ENCODE data around the gene PRR5L. TPM values are rescaled to one million over a fixed set of nuclear protein-coding genes. Genes with fewer than 3 reads are reported as not detected.

PRR5L gene
- total and polyA plus RNA-seq, 2 donors: 3.6 to 18.8 TPM

DNA sequence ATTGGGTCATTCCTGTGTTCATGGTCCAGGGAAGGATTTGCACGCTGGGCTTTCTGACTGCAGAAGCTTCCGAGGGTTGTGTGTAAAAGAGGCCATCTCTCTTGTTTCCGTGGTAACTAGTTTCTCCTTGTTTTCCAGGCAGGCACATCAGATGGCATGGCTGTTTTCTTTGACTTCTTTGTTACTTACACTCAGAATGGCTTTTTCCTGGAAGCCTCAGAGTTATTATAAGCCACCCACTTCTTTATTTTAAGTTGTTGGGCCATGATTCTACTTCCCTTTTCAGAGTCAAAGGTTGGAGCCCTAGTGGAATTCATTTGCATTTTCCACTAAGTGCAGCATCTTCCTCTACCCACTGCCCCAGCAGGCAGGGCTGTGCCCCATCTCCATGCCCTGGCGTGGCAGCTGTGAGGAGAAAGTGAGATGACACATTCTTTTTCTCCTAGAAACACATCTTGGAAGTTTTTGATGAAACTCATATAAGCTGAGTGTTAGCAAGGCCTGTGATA, 94.9 kb downstream of the PRR5L start:
- no peak for DNase-seq (ENCODE audit: extremely low spot score)
- Histone ChIP-seq H3K27ac (ENCODE audit: low read depth) (no peak overlapping the region), H3K4me3 (ENCODE audit: low read depth, low read length) (no peak overlapping the region), H3K36me3 (ENCODE audit: insufficient read depth) (no peaks in the 10 kb centered on the region), H3K4me1 (ENCODE audit: insufficient read depth) (no peaks in the 10 kb centered on the region)
- WGBS: 40% methylated on average over 4 of the region's 4 CpGs

DNA sequence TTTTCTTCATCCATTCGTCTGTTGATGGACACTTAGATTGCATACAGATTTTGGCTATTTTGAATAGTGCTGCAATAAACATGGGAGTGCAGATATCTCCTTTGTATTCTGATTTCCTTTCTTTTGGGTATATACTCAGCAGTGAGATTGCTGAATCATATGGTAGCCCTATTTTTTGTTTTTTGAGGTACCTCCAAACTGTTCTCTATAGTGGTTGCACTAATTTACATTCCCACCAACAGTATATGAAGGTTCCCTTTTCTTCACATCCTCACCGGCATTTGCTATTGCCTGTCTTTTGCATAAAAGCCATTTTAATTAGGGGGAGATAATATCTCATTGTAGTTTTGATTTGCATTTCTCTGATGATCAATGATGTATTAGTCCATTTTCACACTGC, 96.1 kb downstream of the PRR5L start:
- Histone ChIP-seq H3K4me3 (ENCODE audit: low read depth, low read length) (no peak overlapping the region), H3K4me1 (ENCODE audit: insufficient read depth) (no peaks in the 10 kb centered on the region), H3K36me3 (ENCODE audit: insufficient read depth) (no peaks in the 10 kb centered on the region), H3K27ac (ENCODE audit: low read depth) (no peak overlapping the region)
- 81% methylated on average over 2 of the region's 2 CpGs for WGBS
- DNase-seq (ENCODE audit: extremely low spot score): no peak

DNA sequence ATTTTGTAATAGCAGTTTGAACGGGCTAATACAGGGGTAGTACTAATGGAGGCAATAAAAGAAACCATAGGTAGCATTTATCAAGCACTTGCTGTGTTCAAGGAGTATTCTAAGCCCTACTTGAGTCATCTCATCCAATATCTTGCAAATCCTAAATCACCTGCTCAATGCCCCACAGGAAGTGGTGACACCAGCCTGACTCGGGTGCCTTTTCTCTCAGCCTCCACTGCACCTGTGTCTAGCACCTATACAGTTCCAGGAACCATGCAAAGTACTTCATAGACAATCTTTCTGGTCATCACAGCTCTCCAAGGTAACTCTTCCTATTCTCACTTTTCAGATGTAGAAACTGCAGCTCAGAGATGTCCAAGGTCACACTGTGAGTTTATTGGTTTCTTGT, 98.0 kb downstream of the PRR5L start:
- H3K27ac ChIP-seq (ENCODE audit: low read depth): no peak overlapping the region
- no peaks in the 10 kb centered on the region for H3K36me3 ChIP-seq (ENCODE audit: insufficient read depth)
- no peak for DNase-seq (ENCODE audit: extremely low spot score)
- no peaks in the 10 kb centered on the region for H3K4me1 ChIP-seq (ENCODE audit: insufficient read depth)
- H3K4me3 ChIP-seq (ENCODE audit: low read depth, low read length): no peak overlapping the region
- 58% methylated on average over 2 of the region's 2 CpGs for WGBS

DNA sequence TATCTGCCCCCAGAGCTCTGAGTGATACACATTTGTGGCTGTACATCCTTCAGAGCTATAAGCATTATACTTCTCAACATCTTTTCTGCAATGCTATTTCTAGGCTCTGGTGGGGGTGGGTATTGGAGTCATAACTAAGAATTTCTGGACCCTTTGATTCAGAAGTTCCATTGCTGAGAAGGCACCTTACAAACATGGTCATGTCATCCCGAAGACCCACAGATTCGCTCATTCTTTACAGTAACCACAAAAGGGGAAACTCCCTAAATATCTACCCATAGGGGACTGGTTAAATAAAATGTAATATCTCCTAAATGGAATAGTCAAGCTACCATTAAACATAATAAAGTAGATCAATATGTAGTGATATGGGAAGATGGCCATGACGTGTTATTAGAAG, 98.8 kb downstream of the PRR5L start:
- H3K27ac ChIP-seq (ENCODE audit: low read depth): no peak overlapping the region
- H3K4me1 ChIP-seq (ENCODE audit: insufficient read depth): no peaks in the 10 kb centered on the region
- no peaks in the 10 kb centered on the region for H3K36me3 ChIP-seq (ENCODE audit: insufficient read depth)
- 94% methylated on average over 3 of the region's 3 CpGs for WGBS
- no peak overlapping the region for H3K4me3 ChIP-seq (ENCODE audit: low read depth, low read length)
- DNase-seq (ENCODE audit: extremely low spot score): no peak

DNA sequence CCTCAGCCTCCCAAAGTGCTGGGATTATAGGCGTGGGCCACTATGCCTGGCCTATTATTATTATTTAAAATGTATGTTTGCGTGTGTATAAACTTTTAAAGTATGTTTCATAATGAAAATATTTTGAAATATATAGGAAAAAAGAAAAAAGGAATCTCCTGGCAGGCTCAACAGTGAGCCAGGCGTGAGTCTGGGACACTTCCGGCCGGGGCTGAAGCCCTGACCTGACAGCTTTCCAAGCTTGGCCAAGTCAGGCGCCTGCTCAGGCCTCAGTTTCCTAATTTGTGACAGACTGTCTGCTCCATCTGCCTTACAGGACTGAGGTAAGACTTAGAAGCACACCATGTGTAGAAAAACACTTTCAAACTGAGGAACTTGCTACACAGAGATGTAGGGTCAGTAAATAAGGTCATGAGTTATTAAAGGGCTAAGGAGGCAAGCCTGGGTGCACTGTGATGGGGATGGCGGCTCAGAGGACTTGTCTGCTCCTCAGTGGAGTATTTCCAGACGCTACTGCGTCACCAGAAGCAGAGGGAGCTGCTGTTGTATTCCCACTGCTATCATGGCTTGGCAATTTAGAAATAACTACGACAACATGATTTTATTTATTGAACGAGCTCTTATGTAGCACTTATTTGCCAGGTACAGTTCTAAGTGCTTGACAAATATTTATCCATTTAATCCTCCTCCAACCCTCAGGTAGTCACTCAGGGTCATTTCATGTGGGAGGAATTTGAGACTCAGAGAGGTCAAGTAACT, 100.1 kb downstream of the PRR5L start:
- no peak for DNase-seq (ENCODE audit: extremely low spot score)
- no peaks in the 10 kb centered on the region for H3K4me1 ChIP-seq (ENCODE audit: insufficient read depth)
- WGBS: 87% methylated on average over 11 of the region's 11 CpGs
- H3K27ac ChIP-seq (ENCODE audit: low read depth): no peak overlapping the region
- H3K4me3 ChIP-seq (ENCODE audit: low read depth, low read length): no peak overlapping the region
- no peaks in the 10 kb centered on the region for H3K36me3 ChIP-seq (ENCODE audit: insufficient read depth)

DNA sequence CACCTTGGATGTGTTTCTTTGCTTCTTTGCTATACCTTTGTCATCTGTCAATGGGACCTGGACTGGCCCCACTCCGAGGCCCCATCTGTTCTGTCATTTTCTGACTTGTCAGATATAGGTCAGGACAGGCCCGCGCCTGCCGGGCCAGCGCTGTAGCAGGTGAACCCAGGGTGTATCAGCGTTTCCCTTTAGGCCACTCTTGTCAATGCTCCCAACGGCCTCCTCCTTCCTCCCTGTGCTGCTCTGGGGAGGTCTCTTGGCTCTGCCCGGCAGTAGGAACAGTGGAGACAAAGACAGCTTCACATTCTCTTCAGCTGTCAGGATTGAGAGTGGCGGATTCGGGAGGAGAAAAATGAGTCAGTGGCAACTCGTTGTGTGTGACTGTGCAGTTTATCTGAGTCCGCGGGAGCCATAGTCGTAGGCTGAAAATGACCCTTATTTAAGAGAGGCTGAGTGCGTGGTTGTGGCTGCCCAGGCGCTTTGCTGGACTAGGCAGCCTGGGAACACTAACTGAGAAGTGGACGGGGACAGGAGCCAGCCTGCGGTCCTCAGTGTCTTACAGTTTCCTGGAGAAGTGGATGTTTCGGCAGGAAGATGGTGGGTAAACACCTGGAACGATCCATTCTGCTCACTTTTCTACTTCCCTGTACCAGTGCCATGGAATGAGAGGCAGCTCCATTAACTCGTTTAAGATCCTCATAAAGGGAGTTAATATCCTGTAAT, 102.3 kb downstream of the PRR5L start:
- Histone ChIP-seq H3K4me3 (ENCODE audit: low read depth, low read length) (no peak overlapping the region), H3K4me1 (ENCODE audit: insufficient read depth) (no peaks in the 10 kb centered on the region), H3K27ac (ENCODE audit: low read depth) (no peak overlapping the region), H3K36me3 (ENCODE audit: insufficient read depth) (no peaks in the 10 kb centered on the region)
- WGBS: 82% methylated on average over 21 of the region's 21 CpGs
- no peak for DNase-seq (ENCODE audit: extremely low spot score)

DNA sequence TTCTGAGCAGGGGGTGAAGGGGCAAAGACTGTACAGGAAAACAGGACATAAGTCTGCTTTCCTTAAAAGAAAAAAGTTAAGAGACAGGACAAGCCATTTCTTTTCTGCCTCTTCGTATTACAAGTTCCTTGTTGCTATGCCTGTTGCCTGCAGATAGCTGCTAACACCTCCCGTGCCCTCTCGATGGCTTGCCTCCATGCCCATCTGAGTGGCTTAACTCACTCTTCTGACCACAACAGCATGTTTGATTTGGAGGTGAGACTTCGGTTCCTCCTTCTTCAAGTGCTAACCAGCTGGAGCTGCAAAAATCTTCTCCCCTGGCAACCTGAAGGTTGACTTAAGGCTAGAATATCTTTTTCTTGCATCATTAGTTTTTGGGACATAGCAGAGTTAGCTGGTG, 103.1 kb downstream of the PRR5L start:
- DNase-seq (ENCODE audit: extremely low spot score): no peak
- H3K36me3 ChIP-seq (ENCODE audit: insufficient read depth): no peaks in the 10 kb centered on the region
- 89% methylated on average over 4 of the region's 4 CpGs for WGBS
- H3K4me3 ChIP-seq (ENCODE audit: low read depth, low read length): no peak overlapping the region
- no peaks in the 10 kb centered on the region for H3K4me1 ChIP-seq (ENCODE audit: insufficient read depth)
- H3K27ac ChIP-seq (ENCODE audit: low read depth): no peak overlapping the region

DNA sequence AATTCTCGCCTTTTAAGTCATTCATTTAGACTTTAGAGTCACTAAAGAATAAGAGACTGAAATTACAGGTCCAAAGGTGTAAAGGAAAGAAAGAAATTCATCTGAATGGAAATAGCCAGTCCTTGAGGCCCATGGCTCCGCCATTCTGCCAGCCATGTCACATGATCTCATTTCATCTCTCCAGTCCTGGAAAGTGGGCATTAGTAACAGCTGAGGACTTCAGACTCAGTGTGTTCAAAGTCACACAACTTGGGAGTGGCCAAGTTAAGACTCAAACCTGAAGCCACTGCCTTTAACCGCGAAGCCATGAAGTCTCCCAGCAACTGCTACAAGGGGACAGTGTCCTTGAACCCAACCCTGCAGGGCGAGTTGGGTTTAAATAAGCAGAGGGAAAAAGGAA, 103.7 kb downstream of the PRR5L start:
- no peak overlapping the region for H3K27ac ChIP-seq (ENCODE audit: low read depth)
- DNase-seq (ENCODE audit: extremely low spot score): no peak
- H3K36me3 ChIP-seq (ENCODE audit: insufficient read depth): no peaks in the 10 kb centered on the region
- H3K4me3 ChIP-seq (ENCODE audit: low read depth, low read length): no peak overlapping the region
- 95% methylated on average over 5 of the region's 5 CpGs for WGBS
- H3K4me1 ChIP-seq (ENCODE audit: insufficient read depth): no peaks in the 10 kb centered on the region

DNA sequence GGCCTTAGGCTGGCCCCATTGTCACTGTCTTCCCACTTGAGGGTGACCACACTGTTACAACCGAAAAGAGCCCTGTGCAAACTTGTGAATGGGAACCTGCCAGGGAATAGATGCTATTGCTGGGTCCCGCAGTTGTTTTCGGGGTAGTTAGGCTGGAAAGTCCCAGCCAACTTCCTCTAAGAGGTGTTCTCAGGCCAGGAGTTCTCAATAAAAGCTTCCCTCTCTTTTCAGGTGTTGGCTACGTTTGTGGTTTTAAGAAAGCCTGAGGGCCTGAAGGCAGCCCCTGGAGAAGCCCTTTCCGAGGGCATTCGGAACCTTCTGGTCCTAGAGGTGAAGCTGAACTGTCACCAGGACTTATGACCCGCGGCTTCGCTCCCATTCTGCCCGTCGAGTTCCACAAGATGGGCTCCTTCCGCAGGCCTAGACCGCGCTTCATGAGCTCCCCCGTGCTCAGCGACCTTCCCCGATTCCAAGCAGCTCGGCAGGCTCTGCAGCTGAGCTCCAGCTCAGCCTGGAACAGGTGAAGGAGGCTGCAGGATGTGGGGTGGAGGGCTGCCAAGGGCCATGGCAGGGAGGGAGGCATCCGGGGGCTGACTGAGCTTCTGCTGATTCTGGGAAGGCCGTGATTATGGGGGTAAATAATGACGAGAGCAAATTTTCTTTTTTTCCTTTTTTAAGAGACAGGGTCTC, 104.8 kb downstream of the PRR5L start:
- no peak for DNase-seq (ENCODE audit: extremely low spot score)
- Histone ChIP-seq H3K27ac (ENCODE audit: low read depth) (no peak overlapping the region), H3K36me3 (ENCODE audit: insufficient read depth) (no peaks in the 10 kb centered on the region), H3K4me1 (ENCODE audit: insufficient read depth) (no peaks in the 10 kb centered on the region), H3K4me3 (ENCODE audit: low read depth, low read length) (no peak overlapping the region)
- WGBS: 90% methylated on average over 21 of the region's 21 CpGs

DNA sequence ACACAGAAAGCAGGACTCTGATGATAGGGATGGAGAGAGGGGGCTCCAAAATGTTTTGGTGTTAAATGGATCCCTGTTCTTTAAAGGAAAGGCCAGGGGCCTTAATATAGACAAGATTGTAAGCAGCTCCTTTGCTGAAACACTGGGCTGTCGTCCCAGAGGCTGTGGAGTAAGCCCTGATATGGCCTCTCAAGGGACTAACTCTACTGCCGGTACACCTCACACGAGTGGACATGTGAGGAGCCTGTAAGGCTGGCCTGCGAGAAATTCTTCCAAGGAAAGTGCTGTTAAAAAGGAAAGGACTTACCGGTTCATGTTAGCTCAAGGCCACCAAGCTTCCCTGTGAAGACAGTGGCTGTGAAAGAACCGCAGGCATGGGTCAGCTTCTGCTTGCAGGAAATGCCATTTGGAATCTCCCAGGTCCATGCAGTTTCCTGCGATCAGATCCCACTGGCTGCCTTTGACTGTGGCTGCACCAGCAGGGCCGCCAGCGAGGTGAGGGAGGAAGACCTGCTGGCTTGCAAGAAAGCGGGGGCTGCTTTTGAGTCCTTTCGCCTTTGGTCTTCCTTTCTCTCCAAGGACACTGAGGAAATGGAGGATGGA, 106.6 kb downstream of the PRR5L start:
- 67% methylated on average over 11 of the region's 11 CpGs for WGBS
- no peaks in the 10 kb centered on the region for H3K36me3 ChIP-seq (ENCODE audit: insufficient read depth)
- no peak overlapping the region for H3K4me3 ChIP-seq (ENCODE audit: low read depth, low read length)
- H3K27ac ChIP-seq (ENCODE audit: low read depth): no peak overlapping the region
- DNase-seq (ENCODE audit: extremely low spot score): no peak
- no peaks in the 10 kb centered on the region for H3K4me1 ChIP-seq (ENCODE audit: insufficient read depth)

DNA sequence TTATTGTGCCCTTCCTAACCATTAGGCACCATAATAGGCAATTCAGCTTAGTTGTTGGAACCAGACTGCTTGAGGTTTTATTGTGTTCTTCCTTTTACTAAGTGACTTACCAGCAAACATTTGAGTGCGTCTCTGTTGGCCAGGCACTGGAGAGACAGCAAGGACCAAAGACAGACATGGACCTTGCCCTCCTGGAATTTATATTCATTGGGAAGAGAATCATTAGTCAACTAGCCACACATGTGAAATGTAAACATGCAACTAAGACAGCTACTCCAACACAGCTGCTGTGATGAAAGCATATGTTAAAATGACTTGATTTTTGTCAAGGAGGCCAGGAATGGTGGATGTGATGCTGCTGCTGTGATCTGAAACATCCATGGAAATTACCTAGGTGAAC, 107.6 kb downstream of the PRR5L start:
- no peaks in the 10 kb centered on the region for H3K36me3 ChIP-seq (ENCODE audit: insufficient read depth)
- H3K4me3 ChIP-seq (ENCODE audit: low read depth, low read length): no peak overlapping the region
- 86% methylated on average over 1 of the region's 1 CpG for WGBS

DNA sequence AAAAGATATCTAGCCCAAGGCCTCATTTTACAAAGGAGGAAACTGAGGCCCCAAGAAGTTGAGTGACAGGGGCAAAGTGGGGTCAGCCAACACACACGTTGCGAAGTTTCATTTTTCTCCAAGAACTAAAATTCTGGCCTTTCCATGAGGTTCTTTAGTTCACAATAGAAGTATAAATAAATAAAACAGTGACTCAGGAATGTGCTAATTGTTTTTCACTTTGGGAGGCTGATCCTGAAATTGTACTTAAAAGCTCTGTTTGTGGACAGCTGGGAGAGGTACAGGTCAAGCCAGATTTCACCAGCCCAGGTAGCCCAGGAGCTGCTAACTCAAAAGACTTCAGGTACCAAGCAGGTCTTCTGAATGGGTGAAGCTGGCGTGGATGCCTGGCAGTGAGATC, 108.7 kb downstream of the PRR5L start:
- WGBS: 82% methylated on average over 3 of the region's 3 CpGs
- H3K36me3 ChIP-seq (ENCODE audit: insufficient read depth): no peaks in the 10 kb centered on the region
- H3K4me3 ChIP-seq (ENCODE audit: low read depth, low read length): no peak overlapping the region
- no peak for DNase-seq (ENCODE audit: extremely low spot score)
- no peaks in the 10 kb centered on the region for H3K4me1 ChIP-seq (ENCODE audit: insufficient read depth)
- no peak overlapping the region for H3K27ac ChIP-seq (ENCODE audit: low read depth)

More for the DNA sequence above, 107.6 kb downstream of the PRR5L start:
- Histone ChIP-seq H3K27ac (ENCODE audit: low read depth) (no peak overlapping the region), H3K4me1 (ENCODE audit: insufficient read depth) (no peaks in the 10 kb centered on the region)
- no peak for DNase-seq (ENCODE audit: extremely low spot score)

DNA sequence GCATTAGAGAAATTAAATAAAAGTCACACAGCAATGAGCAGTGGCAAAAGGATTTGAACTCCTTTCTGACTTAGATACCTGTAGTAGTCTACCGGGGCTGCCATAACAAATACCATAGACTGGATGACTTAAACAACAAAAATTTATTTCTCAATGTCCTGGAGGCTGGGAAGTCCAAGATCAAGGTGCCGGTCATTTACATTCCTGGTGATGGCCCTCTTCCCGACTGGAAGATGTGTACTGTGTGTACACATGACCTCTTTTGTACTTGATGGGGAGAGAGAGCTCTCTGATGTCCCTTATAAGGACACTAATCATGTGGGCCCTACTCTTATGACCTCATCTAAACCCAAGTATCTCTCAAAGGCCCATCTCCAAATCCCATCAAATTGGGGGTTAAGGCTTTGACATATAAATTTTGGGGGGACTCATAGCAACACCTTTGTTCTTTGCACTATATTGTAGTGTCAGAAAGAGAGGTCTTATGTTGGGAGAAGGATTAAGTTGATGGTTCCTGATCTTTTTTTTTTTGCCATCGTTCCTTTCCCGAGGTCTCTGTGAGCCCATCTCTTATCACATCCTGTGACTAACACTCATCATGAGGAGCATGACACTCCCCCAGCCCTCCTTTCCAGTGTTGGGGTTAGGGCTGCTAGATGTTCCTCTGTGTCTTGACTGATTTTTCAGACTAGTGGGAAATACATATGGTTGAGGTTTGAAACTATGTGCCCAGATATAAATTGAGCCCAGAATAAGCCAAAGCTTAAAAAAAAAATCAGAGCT, 109.7 kb downstream of the PRR5L start:
- DNase-seq (ENCODE audit: extremely low spot score): no peak
- no peak overlapping the region for H3K27ac ChIP-seq (ENCODE audit: low read depth)
- no peaks in the 10 kb centered on the region for H3K36me3 ChIP-seq (ENCODE audit: insufficient read depth)
- H3K4me1 ChIP-seq (ENCODE audit: insufficient read depth): no peaks in the 10 kb centered on the region
- WGBS: 80% methylated on average over 5 of the region's 5 CpGs
- no peak overlapping the region for H3K4me3 ChIP-seq (ENCODE audit: low read depth, low read length)

Measured in urinary bladder (tissue), 4 donors.